GM12873 (cell line): ENCODE results near the gene FAM177A1.

Source experiments
- CTCF ChIP-seq: IDR thresholded peaks from 2 replicates; pipeline ENCODE4 v1.5.1; 2012; ENCODE audit warnings: low read depth, mild to moderate bottlenecking, moderate library complexity, low read length, control low read depth; ENCODE audit not compliant: insufficient read depth; ENCODE audit errors: missing control alignments

FAM177A1 gene

GRCh38 chr14:35046048-35046750, at the start of gene FAM177A1:
FAM177A1 (plus strand) TSS chr14:35046272; CDS start chr14:35046464, 192 bp downstream.
- TF ChIP-seq CTCF, result no peak

- TF ChIP-seq CTCF, result no peak
These were observed 48.3 kb upstream of the FAM177A1 start for GRCh38 chr14:34997762-34998161.

- TF ChIP-seq CTCF, result no peak
These were observed 46.6 kb upstream of the FAM177A1 start for GRCh38 chr14:34999500-34999899.

GRCh38 chr14:35001621-35002020, 44.5 kb upstream of the FAM177A1 start:
- TF ChIP-seq CTCF, result no peak

- TF ChIP-seq CTCF, result no peak
These were observed 41.2 kb upstream of the FAM177A1 start for GRCh38 chr14:35004839-35005238.

GRCh38 chr14:35016568-35016967, 29.5 kb upstream of the FAM177A1 start:
- no peak for TF ChIP-seq CTCF

- TF ChIP-seq CTCF, result no peak
These were observed 25.4 kb upstream of the FAM177A1 start for GRCh38 chr14:35020713-35021112.

GRCh38 chr14:35028435-35028834, 17.6 kb upstream of the FAM177A1 start:
- TF ChIP-seq CTCF, result no peak
